ENCODE measurements around the gene SPN.
"Not testable (repeated sequence)": the region's sequence is repeated elsewhere in the genome, so short reads cannot be mapped to it uniquely, and the experiment has no call there.

Gene SPN

DNA sequence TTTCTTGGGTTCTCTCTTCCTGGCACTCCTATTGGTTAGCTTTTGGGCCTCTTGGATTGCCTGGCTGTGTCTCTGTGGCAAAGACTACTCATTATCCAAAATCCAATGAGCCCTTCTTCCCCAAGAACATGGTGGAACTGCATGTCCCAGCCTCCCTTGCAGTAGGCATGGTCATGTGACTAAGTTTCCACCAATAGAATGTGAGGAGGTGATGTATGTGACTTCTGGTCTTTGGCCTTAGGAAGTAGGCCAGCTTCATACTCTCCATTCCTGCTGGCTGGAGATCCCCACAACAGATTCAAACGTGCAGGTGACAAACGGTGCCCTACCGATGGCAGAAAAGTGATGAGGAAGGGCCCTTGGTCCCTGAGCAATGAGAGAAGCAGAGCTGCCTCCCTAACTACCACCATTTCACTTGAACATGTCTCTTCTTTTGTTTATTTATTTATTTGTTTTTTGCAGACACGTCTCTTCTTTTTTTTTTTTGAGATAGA lies 17.3 kb upstream of the SPN start:
- DNase-seq (ENCODE audit: low read depth, low spot score) = no peak

GRCh38 chr16:29646947-29647346 lies 16.1 kb upstream of the SPN start:
- DNase-seq (ENCODE audit: low read depth, low spot score) = no peak

GRCh38 chr16:29649588-29650494 lies 13.2 kb upstream of the SPN start:
- no peak for DNase-seq (ENCODE audit: low read depth, low spot score)

DNA sequence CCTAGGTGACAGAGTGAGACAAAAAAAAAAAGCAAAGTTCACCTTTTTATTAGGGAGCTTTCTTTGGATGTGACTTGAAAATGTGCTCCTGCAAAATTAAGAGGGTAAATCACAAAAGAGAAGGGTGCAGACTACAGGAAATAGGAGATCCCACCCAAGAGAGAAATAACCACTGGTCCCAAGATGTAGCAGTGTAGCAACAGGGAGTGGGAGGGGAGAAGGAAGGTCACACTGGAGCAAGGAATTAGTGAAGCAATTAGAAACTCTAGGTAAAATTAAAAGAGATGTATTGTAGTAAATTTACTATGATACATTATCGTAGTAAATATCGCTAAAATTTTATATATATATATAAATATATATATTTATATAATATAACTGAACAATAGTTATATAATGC lies 12.3 kb upstream of the SPN start:
- DNase-seq (ENCODE audit: low read depth, low spot score) = no peak

- no peak for DNase-seq (ENCODE audit: low read depth, low spot score)
These were observed 11.2 kb upstream of the SPN start for GRCh38 chr16:29651774-29652349.

GRCh38 chr16:29653471-29653870 lies 9.6 kb upstream of the SPN start:
- DNase-seq (ENCODE audit: low read depth, low spot score) = no peak

DNA sequence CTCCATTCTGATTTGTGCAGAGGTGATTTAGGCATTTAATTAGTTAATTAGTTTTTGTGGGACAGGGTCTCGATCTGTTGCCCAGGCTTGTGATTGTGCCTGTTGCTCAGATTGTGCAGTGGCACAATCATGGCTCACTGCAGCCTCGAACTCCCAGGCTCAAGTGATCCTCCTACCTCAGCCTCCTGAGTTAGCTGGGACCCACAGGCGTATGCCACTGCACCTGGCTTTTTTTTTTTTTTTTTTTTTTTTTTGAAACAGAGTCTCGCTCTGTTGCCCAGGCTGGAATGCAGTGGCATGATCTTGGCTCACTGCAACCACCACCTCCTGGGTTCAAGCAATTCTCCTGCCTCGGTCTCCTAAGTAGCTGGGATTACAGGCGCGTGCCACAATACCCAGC lies 9.2 kb upstream of the SPN start:
- not testable (repeated sequence) for DNase-seq (ENCODE audit: low read depth, low spot score)

DNA sequence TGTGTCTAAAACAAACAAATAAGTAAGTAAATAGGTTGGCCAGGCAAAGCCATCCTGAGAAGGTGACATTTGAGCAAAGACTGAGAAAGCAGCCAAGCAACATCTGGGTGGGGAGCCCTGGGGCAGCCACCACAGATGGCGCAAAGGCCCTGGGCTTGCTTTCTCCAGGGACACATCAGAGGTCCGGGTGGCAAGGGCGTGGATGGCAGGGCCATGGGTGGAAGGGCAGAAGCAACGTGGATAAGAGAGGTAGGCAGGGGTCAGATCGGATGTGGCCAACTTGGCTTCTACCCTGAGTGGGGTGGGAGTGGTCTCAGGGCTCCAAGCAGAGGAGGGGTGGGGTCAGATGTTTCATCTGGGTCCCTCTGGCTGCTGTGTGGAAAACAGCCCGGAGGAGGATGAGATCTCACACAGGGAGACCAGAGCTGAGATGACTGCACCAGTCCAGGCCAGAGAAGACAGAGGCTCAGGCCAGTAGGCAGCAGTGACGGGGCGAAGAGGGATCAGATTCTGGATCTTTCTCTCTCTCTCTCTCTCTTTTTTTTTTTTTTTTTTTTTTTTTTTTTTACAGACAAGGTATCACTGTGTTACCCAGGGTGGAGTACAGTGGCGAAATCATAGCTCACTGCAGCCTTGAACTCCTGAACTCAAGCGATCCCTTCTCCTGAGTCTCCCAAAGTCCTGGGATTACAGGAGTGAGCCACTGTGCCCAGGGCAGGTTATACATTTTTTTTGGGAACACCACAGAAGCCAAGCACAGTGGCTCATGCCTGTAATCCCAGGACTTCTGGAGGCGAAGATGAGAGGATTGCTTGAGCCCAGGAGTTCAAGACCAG lies 6.1 kb upstream of the SPN start:
- no peak for DNase-seq (ENCODE audit: low read depth, low spot score)

GRCh38 chr16:29658705-29659104 lies 4.3 kb upstream of the SPN start:
- no peak for DNase-seq (ENCODE audit: low read depth, low spot score)

DNA sequence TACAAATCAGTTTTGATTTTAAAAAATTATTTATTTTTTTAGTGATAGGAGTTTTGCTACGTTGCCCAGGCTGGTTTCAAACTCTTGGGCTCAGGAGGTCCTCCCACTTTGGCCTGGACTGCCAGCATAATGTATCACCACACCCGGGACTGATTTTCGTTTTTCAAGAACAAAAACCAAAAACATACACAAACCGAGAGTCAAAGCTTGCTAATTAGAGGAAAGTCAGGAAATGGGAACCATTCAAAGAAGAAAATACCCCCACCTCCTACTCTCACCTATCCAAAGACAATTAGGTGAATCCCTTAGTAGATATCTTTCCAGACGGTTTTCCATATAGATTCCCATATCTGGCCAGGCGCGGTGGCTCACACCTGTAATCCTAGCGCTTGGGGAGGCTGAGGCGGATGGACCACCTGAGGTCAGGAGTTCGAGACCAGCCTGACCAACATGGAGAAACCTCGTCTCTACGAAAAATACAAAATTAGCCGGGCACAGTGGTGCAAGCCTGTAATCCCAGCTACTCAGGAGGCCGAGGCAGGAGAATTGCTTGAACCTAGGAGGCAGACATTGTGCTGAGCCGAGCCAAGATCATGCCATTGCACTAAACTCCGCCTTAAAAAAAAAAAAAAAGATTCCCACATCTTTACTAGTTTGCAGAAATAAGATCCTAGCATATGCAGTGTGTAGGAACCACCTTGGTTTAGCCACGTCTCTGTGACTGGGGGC lies 883 bp upstream of the SPN start:
- no peak for DNase-seq (ENCODE audit: low read depth, low spot score)

- no peak for DNase-seq (ENCODE audit: low read depth, low spot score)
These were observed 375 bp upstream of the SPN start for GRCh38 chr16:29662729-29663015.

- DNase-seq (ENCODE audit: low read depth, low spot score) = no peak
These were observed 702 bp downstream of the SPN start for GRCh38 chr16:29663807-29664090.

GRCh38 chr16:29664091-29664921 lies 1.3 kb downstream of the SPN start:
- no peak for DNase-seq (ENCODE audit: low read depth, low spot score)

DNA sequence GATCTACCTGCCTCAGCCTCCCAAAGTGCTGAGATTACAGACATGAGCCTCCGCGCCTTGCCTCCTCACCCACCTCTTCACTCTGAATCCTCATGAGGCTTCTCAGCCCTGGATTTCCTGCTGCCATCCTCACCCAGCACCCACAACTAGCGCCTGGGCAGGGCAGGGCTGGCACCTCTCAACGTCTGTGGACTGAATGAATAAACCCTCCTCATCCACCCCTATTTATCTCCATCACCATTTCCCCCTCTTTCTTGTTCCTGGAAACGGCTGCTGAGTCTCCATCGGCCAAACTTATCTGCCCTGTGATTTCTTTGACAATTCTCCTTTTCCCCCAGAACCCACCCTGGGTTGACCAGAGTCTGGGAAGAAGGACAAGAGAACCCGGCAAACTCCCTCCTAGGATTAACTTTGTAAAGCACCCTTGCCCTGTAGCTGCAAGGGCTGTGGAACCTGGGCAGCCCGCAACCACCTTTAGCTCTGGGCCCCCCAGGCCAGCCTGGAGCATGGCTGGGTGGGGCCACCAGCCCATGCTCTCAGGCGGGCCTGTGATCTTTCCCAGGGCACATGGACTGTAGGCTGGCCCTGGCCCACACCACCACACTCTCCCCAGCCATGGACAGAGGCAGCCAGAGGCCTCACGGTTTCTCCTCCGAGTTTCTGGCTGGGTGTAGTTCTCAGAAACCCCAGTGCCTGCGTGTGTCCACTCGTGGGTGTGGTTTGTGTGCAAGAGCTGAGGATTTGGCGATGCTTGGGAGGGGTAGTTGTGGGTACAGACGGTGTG lies 2.4 kb downstream of the SPN start:
- DNase-seq (ENCODE audit: low read depth, low spot score) = no peak

GRCh38 chr16:29667322-29667610 lies 4.2 kb downstream of the SPN start:
- not testable (repeated sequence) for DNase-seq (ENCODE audit: low read depth, low spot score)

DNA sequence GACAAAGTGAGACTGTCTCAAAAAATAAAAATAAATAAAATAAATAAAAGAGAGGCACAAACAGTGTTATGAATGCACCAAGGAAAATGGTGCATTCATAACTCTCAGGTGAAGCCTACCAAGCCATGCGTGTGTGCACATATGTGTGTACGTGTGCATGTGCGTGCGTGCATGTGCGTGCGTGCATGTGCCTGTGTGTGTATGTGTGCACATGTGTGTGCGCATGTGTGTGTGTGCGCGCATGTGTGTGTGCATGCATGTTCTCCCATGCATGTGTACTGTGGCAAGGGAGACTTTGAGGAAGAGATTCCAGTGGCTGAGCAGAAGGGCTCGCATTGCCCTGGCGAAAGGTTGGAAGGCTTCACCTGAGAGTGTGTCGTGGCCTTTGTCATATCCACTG lies 4.7 kb downstream of the SPN start:
- DNase-seq (ENCODE audit: low read depth, low spot score) = no peak

GRCh38 chr16:29668267-29668666 lies 5.2 kb downstream of the SPN start:
- no peak for DNase-seq (ENCODE audit: low read depth, low spot score)

- no peak for DNase-seq (ENCODE audit: low read depth, low spot score)
These were observed 10.5 kb downstream of the SPN start for GRCh38 chr16:29673501-29673900.

DNA sequence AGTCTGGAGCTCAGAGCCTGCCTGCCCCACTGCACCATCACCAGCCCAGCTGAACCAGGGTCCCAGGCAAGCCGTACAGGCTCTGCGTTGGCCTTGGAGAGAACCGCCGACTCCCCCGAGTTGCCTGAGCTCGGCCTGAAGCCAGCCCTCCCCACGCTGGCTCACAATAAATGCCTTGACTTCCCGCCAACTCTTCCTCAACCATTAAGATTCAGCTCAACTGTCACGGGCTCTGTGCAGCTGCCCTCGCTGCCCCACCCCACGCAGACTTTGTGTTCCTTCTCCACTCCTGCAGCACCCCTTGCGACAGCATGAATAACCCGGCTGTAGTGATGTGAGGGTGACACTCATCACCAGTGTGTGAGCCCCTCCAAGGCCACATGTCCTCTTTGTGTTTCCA lies 11.1 kb downstream of the SPN start:
- no peak for DNase-seq (ENCODE audit: low read depth, low spot score)

GRCh38 chr16:29675811-29676643 lies 13.0 kb downstream of the SPN start:
- no peak for DNase-seq (ENCODE audit: low read depth, low spot score)
